HFFc6 (cell line): ENCODE data around the gene EOMES. TPM values are rescaled to one million over a fixed set of nuclear protein-coding genes. Genes with fewer than 3 reads are reported as not detected.

Source experiments
- DNase-seq: peaks from one replicate; pipeline ENCODE4 v3.0.0-alpha.2; 2018
- H3K27ac Mint-ChIP-seq: 2 replicates; pipeline ENCODE4 v1.8.0; 2020; ENCODE audit warnings: mild to moderate bottlenecking, mixed read lengths
- H3K27me3 Mint-ChIP-seq: 2 replicates; pipeline ENCODE4 v1.8.0; 2021; ENCODE audit warnings: mild to moderate bottlenecking, moderate library complexity, mixed read lengths; ENCODE audit not compliant: insufficient read depth
- H3K36me3 Mint-ChIP-seq: 2 replicates; pipeline ENCODE4 v1.8.0; 2021; ENCODE audit warnings: low read depth, mixed read lengths
- H3K4me1 Mint-ChIP-seq: 2 replicates; pipeline ENCODE4 v1.8.0; 2020; ENCODE audit warnings: low read depth, mixed read lengths
- H3K4me3 Mint-ChIP-seq: 2 replicates; pipeline ENCODE4 v1.8.0; 2020; ENCODE audit warnings: mild to moderate bottlenecking, moderate library complexity, mixed read lengths
- H3K9me3 Mint-ChIP-seq: 2 replicates; pipeline ENCODE4 v1.8.0; 2020; ENCODE audit warnings: mild to moderate bottlenecking, mixed read lengths
- CTCF ChIP-seq: fragments of 200-600 bp; sonication (generic); IDR thresholded peaks from 2 replicates; pipeline ENCODE4 v1.5.0; 2021; ENCODE audit warnings: antibody characterized with exemption, mild to moderate bottlenecking
- total RNA-seq, 6 experiments: library from RNA; stranded (reverse); fragmentation: NEBNext Ultra II Directional; extraction: Animal tissue kit (Norgen Biotek cat#: 25700); gene quantifications; 2 replicates in 1 of 6; 3 replicates in 5 of 6; pipeline ENCODE4 v1.2.3, GENCODE V29; 2021

EOMES gene
- total RNA-seq, 6 experiments from 2014 or later, result not detected

GRCh38 chr3:27678234-27678633 is 43.9 kb downstream of the EOMES start:
- H3K27me3 Mint-ChIP-seq, result no peaks in the 10 kb centered on the region; the same call in none of the 2 replicates
- no peak for TF ChIP-seq CTCF
- peaks cover 67% of the 10 kb centered on the region for H3K4me1 Mint-ChIP-seq
- no peaks in the 10 kb centered on the region for H3K36me3 Mint-ChIP-seq
- no peak for DNase-seq
- H3K4me3 Mint-ChIP-seq, result no peak overlapping the region
- H3K27ac Mint-ChIP-seq, result peak overlapping the region; percentile 85; the same call in 1 of the 2 replicates
- no peaks in the 10 kb centered on the region for H3K9me3 Mint-ChIP-seq

- H3K27ac Mint-ChIP-seq, result peak overlapping the region; percentile 85
Observed at GRCh38 chr3:27677565-27677964, 44.6 kb downstream of the EOMES start.

GRCh38 chr3:27675287-27675686 is 46.8 kb downstream of the EOMES start:
- H3K27ac Mint-ChIP-seq, result peak overlapping the region; percentile 1; the same call in 1 of the 2 replicates
- no peak overlapping the region for H3K4me3 Mint-ChIP-seq
- DNase-seq, result peak; percentile 35
- H3K27me3 Mint-ChIP-seq, result no peaks in the 10 kb centered on the region; the same call in none of the 2 replicates
- peaks cover 53% of the 10 kb centered on the region for H3K4me1 Mint-ChIP-seq
- TF ChIP-seq CTCF, result no peak
- no peaks in the 10 kb centered on the region for H3K36me3 Mint-ChIP-seq
- no peaks in the 10 kb centered on the region for H3K9me3 Mint-ChIP-seq

More at GRCh38 chr3:27677565-27677964, 44.6 kb downstream of the EOMES start:
- Mint-ChIP-seq H3K4me1 (peaks cover 67% of the 10 kb centered on the region), H3K36me3 (no peaks in the 10 kb centered on the region), H3K4me3 (peak overlapping the region; percentile 25), H3K9me3 (no peaks in the 10 kb centered on the region), H3K27me3 (no peaks in the 10 kb centered on the region; the same call in none of the 2 replicates)
- DNase-seq, result peak; percentile 87
- no peak for TF ChIP-seq CTCF

GRCh38 chr3:27673701-27674100 is 48.4 kb downstream of the EOMES start:
- no peak for TF ChIP-seq CTCF
- H3K4me1 Mint-ChIP-seq, result peaks cover 43% of the 10 kb centered on the region
- no peaks in the 10 kb centered on the region; the same call in none of the 2 replicates for H3K27me3 Mint-ChIP-seq
- H3K27ac Mint-ChIP-seq, result no peak overlapping the region
- H3K36me3 Mint-ChIP-seq, result no peaks in the 10 kb centered on the region
- H3K4me3 Mint-ChIP-seq, result no peak overlapping the region
- DNase-seq, result no peak
- H3K9me3 Mint-ChIP-seq, result no peaks in the 10 kb centered on the region

- Mint-ChIP-seq H3K9me3 (no peaks in the 10 kb centered on the region), H3K27me3 (no peaks in the 10 kb centered on the region; the same call in none of the 2 replicates), H3K4me1 (peaks cover 35% of the 10 kb centered on the region), H3K36me3 (no peaks in the 10 kb centered on the region), H3K4me3 (no peak overlapping the region), H3K27ac (no peak overlapping the region)
- no peak for DNase-seq
- no peak for TF ChIP-seq CTCF
Observed at GRCh38 chr3:27671101-27671500, 51.0 kb downstream of the EOMES start.
